HG03571 (cell line): ENCODE results near the gene CGB8.

Experiments used
- ATAC-seq: cut with Tn5 transposase; IDR thresholded peaks from one replicate; pipeline ENCODE4 v1.9.1; 2021; ENCODE audit not compliant: unreplicated experiment

Gene CGB8

DNA sequence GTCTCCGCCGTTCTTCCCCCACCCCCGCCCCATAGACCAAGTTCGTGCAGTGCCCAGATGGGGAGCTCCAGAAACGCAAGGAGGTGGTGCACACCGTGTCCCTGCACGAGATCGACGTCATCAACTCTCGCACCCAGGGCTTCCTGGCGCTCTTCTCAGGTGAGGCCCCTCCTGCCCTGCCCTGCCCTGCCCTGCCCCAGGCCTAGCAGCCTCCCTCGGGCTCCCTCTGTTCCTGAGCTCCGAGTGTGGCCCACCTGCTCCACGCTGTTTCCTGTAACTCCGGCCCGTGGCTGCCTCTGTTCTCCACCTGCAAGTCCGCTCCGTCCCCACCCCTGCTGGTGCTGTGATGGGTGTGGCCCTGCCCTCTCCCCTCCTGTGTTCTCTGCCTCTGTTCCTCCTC, 38.5 kb downstream of the CGB8 start:
- no peak for ATAC-seq

DNA sequence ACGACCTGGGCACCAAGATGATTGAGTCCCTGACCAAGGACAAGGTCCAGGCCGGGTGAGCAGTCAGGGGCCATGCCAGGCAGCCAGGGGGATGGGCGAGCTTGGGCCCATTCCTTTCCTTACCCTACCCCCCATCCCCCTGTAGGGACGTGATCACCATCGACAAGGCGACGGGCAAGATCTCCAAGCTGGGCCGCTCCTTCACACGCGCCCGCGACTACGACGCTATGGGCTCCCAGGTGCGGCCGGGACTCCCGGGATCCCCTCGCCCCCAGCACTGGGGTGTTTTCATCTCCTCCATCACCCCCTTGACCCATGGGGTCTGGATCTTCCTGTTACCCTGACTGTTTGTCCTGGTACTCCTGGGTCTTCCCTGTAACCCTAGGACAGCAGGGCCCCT, 39.1 kb downstream of the CGB8 start:
- ATAC-seq, result no peak

DNA sequence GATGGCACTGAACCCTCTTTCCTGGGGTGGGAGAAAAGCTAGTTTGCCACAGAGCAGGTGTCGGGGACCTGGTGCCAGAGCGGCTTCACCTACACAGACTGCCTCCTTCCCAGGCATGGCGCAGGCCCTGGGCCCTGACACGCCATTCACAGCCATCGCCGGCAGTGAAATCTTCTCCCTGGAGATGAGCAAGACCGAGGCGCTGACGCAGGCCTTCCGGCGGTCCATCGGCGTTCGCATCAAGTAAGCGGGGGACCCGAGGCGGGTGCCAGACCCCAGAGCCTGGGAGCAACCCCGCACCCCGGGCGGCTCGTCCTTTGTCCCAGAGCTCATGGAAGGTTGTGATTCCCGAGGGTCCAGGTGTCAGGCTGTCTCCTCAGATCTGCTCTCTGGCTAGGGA, 42.0 kb downstream of the CGB8 start:
- ATAC-seq, result no peak

DNA sequence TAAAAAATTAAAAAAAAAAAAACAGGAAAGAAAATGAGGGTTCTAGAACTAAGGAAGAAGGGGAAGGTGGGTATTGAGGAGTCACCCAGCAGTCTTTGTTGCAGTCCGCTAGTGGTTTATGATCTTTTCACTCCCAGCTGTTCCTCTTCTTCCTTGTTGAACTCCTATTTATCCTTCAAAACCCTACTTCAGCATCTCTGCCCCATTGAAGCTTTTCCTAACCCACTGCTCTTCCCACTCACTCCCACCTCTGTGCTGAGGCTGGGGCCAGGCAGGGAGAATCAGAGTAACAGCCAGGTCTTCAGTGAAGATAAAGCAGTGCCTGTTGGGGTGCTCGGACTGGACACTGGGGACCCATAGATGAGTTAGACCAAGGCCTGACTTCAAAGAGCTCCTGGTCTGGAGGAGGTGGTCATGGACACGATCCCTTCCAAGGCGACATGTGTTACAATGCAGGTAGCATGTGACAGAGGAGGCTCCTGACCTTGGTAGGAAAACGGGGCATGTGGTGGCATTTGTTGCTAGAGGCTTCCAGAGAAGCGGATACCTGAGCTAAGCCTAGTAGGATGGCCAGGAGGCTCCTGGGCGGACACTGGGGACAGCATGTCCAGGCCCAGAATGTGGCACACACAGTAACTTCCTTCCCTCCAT, 43.8 kb downstream of the CGB8 start:
- ATAC-seq, result no peak

DNA sequence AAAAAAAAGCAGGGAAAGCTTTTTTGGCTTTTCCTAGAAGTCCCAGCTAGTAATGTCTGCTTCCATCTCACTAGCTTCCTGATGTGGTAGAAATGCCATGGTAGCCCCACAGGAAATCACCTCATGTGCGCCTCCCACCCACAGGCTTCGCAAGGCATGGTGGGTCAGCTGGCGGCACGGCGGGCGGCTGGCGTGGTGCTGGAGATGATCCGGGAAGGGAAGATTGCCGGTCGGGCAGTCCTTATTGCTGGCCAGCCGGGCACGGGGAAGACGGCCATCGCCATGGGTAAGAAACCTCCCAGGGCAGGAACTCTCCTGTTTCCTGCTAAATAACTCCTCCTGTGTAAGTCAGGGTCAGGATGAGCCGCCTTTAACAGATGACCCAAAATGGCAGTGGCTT, 44.8 kb downstream of the CGB8 start:
- ATAC-seq, result no peak

DNA sequence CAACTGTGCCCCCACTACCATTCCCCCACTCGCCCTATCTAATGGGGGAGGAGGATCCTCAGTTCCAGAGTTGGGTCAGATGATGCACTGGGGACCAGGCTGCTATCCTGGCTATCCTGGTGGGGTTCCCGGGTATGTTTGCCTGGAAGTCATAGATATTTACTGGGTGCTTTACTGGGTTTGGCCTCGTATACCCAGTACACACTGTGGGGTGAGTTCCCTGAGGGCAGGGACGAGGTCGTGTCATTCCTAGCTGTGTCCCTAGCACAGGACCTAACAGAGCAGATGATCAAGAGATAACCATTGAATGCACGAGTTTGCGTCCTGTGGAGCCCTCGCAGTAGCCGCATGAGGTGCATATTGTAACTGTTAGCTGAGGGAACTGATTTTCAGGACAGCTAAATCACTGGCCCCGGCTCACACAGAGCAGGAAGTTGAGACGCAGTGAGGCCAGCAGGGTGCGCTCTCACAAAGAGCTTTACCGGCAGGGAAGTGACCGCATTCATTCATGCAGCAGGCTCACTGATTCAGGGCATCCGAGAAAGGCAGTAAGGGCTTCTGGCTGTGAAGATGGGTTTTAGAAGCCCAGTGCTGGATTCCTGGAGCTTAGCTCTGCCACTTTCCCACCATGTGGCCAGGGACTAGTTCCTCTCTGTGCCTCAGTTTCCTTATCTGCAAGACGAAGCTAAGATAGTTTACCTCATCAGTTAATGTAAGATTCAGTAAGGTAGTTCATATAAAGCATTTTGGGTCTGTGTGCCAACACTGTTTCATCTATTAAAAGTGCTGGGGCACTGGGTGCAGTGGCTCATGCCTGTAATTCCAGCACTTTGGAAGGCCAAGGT, 49.2 kb downstream of the CGB8 start:
- ATAC-seq, result no peak

DNA sequence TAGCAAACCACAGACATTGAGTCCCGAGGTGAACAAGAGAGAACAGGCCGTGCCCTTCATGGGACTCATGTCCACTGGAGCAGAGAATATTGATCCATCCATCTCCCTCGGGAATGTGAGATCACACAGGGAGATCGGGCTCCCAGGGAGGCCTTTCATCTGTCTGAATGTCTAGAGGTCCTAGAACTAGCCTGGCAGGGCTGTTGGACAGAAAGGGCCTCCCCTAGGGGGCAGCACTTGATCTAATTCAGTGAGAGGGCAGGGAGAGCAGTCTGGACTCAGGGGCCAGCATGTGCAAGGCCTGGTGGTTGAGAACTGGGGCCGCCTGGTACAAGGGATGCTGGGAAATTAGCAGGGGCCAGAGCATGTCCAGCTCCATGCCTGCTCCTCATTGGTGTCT, 50.9 kb downstream of the CGB8 start:
- no peak for ATAC-seq
